OCI-LY1 (cell line): Measurements from ENCODE around the gene RBMS1.

Source experiments
- EZH2 ChIP-seq: fragments of 200-600 bp; sonication (generic), shearing (Covaris generic); IDR thresholded peaks from 2 replicates; pipeline ENCODE4 v1.8.0; 2017; ENCODE audit warnings: borderline replicate concordance, mixed run types, mild to moderate bottlenecking, antibody characterized with exemption, low read length, moderate library complexity, mixed read lengths
- TF ChIP-seq, protein P1 (sequence below): fragments of 200-600 bp; sonication (generic), shearing (Covaris generic); IDR thresholded peaks from 2 replicates; pipeline ENCODE4 v1.5.1; 2017; ENCODE audit warnings: mild to moderate bottlenecking, antibody characterized with exemption, low read length, moderate library complexity, mixed read lengths

DNA sequence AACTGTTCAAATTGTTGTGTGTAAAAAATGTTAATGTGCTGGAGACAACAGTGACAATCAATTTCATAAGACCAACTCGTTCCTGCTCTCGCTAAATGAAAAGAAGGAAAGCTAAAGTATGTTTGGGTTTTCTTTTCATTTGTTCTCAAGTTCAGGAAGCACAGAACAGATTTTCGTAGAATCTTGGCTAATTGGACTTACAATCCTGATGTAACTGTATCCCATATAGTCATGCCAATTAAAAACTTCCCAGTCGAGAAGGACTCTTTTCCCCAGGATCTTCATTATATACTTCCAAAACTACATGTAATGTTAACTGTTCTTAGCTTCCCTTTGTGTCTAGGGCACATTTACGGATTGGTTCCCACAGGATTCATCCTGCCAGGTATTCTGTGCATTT, 158.2 kb downstream of the RBMS1 start:
- TF ChIP-seq EZH2: no peak
- TF ChIP-seq, protein P1, sequence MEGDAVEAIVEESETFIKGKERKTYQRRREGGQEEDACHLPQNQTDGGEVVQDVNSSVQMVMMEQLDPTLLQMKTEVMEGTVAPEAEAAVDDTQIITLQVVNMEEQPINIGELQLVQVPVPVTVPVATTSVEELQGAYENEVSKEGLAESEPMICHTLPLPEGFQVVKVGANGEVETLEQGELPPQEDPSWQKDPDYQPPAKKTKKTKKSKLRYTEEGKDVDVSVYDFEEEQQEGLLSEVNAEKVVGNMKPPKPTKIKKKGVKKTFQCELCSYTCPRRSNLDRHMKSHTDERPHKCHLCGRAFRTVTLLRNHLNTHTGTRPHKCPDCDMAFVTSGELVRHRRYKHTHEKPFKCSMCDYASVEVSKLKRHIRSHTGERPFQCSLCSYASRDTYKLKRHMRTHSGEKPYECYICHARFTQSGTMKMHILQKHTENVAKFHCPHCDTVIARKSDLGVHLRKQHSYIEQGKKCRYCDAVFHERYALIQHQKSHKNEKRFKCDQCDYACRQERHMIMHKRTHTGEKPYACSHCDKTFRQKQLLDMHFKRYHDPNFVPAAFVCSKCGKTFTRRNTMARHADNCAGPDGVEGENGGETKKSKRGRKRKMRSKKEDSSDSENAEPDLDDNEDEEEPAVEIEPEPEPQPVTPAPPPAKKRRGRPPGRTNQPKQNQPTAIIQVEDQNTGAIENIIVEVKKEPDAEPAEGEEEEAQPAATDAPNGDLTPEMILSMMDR: no peak
